HFFc6 (cell line): ENCODE results near the gene ZFP62. TPM values are rescaled to one million over a fixed set of nuclear protein-coding genes. Genes with fewer than 3 reads are reported as not detected.

Source experiments
- DNase-seq: peaks from one replicate; pipeline ENCODE4 v3.0.0-alpha.2; 2018
- H3K27ac Mint-ChIP-seq: 2 replicates; pipeline ENCODE4 v1.8.0; 2020; ENCODE audit warnings: mild to moderate bottlenecking, mixed read lengths
- H3K27me3 Mint-ChIP-seq: 2 replicates; pipeline ENCODE4 v1.8.0; 2021; ENCODE audit warnings: mild to moderate bottlenecking, moderate library complexity, mixed read lengths; ENCODE audit not compliant: insufficient read depth
- H3K36me3 Mint-ChIP-seq: 2 replicates; pipeline ENCODE4 v1.8.0; 2021; ENCODE audit warnings: low read depth, mixed read lengths
- H3K4me1 Mint-ChIP-seq: 2 replicates; pipeline ENCODE4 v1.8.0; 2020; ENCODE audit warnings: low read depth, mixed read lengths
- H3K4me3 Mint-ChIP-seq: 2 replicates; pipeline ENCODE4 v1.8.0; 2020; ENCODE audit warnings: mild to moderate bottlenecking, moderate library complexity, mixed read lengths
- H3K9me3 Mint-ChIP-seq: 2 replicates; pipeline ENCODE4 v1.8.0; 2020; ENCODE audit warnings: mild to moderate bottlenecking, mixed read lengths
- CTCF ChIP-seq: fragments of 200-600 bp; sonication (generic); IDR thresholded peaks from 2 replicates; pipeline ENCODE4 v1.5.0; 2021; ENCODE audit warnings: antibody characterized with exemption, mild to moderate bottlenecking
- total RNA-seq, 6 experiments: library from RNA; stranded (reverse); fragmentation: NEBNext Ultra II Directional; extraction: Animal tissue kit (Norgen Biotek cat#: 25700); gene quantifications; 2 replicates in 1 of 6; 3 replicates in 5 of 6; pipeline ENCODE4 v1.2.3, GENCODE V29; 2021

Gene ZFP62
- total RNA-seq, 6 experiments from 2014 or later = 9.6 to 12.1 (median 10.2) TPM

GRCh38 chr5:180869587-180869986 lies 8.5 kb upstream of the ZFP62 start:
- DNase-seq = no peak
- no peak overlapping the region for H3K27ac Mint-ChIP-seq

DNA sequence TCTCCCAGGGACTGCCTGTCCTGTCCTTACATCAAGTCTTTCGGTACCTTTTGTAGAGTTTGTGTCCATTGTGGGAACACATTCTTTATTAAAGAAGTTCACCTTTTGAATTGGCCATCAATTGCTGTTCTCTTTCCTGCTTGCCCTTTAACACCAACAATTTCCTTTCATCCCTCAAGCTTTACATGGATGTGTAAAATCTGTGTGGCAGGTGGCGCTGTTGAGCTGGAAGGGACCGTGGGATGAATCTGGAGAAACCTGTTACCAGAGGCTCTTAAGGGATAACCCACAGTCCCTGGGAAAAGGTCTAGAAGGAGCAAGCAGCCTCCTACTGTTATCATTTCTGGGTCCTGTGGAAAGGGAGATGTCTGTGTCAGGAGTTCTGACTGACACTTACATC lies 7.9 kb upstream of the ZFP62 start:
- Mint-ChIP-seq H3K4me3 (no peak overlapping the region), H3K9me3 (no peaks in the 10 kb centered on the region), H3K36me3 (no peaks in the 10 kb centered on the region), H3K4me1 (peaks cover 29% of the 10 kb centered on the region), H3K27me3 (peaks cover 7% of the 10 kb centered on the region), H3K27ac (no peak overlapping the region)
- DNase-seq = peak; percentile 69
- peak; percentile 84 for TF ChIP-seq CTCF

More at GRCh38 chr5:180869587-180869986, 8.5 kb upstream of the ZFP62 start:
- Mint-ChIP-seq H3K27me3 (peaks cover 7% of the 10 kb centered on the region; the same call in 1 of the 2 replicates), H3K9me3 (no peaks in the 10 kb centered on the region), H3K4me1 (peaks cover 35% of the 10 kb centered on the region), H3K4me3 (no peak overlapping the region), H3K36me3 (no peaks in the 10 kb centered on the region)
- no peak for TF ChIP-seq CTCF

DNA sequence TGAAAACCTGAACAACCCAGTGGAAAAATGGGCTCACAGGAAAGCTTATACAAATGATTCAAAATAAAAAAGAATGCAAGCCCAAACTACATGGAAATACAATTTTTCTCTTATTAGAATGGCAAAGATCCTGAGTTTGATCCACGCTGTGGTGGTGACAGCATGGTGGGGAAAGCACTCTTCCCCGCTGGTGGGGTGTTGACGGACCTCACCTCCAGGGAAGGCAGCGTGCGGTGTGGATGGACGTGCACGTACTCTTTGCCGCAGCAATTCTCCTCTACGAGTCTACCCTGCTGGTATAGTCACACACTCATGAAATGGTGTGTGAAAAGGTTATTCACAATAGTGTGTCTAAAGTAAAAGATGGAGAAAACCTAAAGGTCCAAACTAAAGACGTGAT lies 5.9 kb upstream of the ZFP62 start:
- H3K27me3 Mint-ChIP-seq = peaks cover 4% of the 10 kb centered on the region
- no peak for DNase-seq

DNA sequence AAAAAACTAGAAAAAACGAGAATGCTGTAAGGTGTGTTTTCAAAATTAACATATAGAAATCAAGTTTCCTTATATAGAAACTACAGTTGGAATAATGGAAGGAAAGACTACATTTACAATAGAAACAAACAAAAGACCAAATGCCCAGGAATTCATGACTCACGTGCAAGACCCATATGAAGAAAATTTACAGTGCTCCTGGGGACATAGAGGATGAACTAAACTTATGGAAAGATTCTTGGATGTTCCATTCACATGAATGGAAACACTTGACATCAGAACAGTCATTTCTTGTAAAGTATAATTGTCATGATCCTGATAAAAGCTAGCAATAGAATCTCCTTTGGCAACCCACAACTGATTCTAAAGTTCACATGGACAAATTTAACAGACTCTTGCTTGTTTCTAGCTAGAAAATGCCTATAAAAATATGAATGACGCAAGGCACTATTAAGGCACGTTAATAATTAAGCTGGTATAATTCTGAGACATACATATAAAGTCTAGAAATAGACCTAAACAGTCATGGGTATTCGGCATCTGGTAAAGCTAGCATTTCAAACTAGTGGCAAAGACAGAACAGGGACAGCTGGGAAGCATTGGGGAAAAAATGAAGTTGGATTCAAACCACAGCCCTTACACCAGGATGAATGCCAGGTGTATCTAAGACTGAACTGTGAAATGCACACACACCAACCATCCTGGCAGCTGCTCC lies 5.1 kb upstream of the ZFP62 start:
- no peak for TF ChIP-seq CTCF
- H3K9me3 Mint-ChIP-seq = no peaks in the 10 kb centered on the region
- H3K27me3 Mint-ChIP-seq = peaks cover 3% of the 10 kb centered on the region
- no peak overlapping the region for H3K27ac Mint-ChIP-seq
- no peak overlapping the region for H3K4me3 Mint-ChIP-seq
- peaks cover 22% of the 10 kb centered on the region for H3K4me1 Mint-ChIP-seq
- H3K36me3 Mint-ChIP-seq = no peaks in the 10 kb centered on the region
- no peak for DNase-seq

More for the DNA sequence above, 5.9 kb upstream of the ZFP62 start:
- H3K9me3 Mint-ChIP-seq = no peaks in the 10 kb centered on the region
- no peak overlapping the region for H3K27ac Mint-ChIP-seq
- peaks cover 22% of the 10 kb centered on the region for H3K4me1 Mint-ChIP-seq
- TF ChIP-seq CTCF = no peak
- H3K4me3 Mint-ChIP-seq = no peak overlapping the region
- H3K36me3 Mint-ChIP-seq = no peaks in the 10 kb centered on the region

- Mint-ChIP-seq H3K4me1 (peaks cover 29% of the 10 kb centered on the region), H3K27ac (no peak overlapping the region), H3K9me3 (no peaks in the 10 kb centered on the region), H3K27me3 (peaks cover 3% of the 10 kb centered on the region; the same call in 1 of the 2 replicates), H3K36me3 (peaks cover 5% of the 10 kb centered on the region; the same call in 1 of the 2 replicates), H3K4me3 (no peak overlapping the region)
- TF ChIP-seq CTCF = no peak
- DNase-seq = no peak
Observed at GRCh38 chr5:180862645-180863044, 1.6 kb upstream of the ZFP62 start.
